Nucleus accumbens (tissue), 56 donors: ENCODE measurements around the gene MCM3AP.
"Not testable (repeated sequence)": the region's sequence is repeated elsewhere in the genome, so short reads cannot be mapped to it uniquely, and the experiment has no call there.

Experiments
- DNase-seq, 56 donors: peaks; one replicate each; lab custom pipeline; 2025; lab: John Stamatoyannopoulos, UW

The MCM3AP gene

DNA sequence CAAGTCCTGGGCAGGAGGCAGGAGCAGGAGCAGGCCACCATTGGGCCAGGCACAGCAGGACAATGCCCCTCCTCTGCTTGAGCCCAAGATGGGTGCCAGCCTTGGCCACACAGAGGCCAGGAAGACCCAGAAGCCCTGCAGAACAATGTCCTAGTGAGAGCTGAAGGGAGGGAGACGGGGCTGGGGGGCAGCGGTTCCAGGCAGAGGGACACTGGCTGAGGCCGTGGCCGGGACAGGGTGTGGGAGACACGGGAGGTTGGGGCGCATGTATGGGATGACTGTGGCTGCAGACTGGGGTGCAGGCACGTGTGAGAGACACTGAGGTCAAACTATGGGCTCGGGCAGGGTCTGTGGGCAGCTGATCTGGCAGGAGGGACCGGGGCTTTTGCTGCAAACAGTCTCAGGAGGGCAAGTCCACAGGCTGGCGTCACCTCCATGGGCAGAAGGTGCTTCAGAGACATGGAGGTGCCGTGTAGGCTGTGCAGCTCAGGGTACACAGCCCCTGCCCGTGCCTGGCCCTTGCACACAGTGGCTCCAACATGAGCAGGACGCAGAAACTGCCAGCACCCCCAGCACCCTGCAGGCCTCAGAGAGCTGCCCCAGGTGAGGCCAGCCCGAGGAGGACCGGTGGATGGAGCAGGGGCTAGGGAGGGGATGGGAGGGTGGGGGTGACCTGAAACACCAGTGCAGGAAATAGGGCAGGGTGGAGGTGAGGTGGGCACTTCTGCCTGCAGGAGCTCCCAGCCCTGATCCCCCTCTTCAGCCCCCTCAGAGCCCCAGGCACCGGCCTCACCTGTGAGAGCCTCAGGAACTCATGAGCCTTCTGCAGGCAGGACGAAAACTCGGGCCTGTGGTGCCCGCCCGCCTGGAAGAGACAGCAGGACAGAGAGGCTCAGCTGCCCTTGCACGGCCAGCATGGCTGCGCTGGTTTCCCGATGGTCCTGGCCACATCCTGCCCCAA is 76.4 kb downstream of the MCM3AP start:
- no peak for DNase-seq

GRCh38 chr21:46207920-46208591 is 77.4 kb downstream of the MCM3AP start:
- no peak for DNase-seq

DNA sequence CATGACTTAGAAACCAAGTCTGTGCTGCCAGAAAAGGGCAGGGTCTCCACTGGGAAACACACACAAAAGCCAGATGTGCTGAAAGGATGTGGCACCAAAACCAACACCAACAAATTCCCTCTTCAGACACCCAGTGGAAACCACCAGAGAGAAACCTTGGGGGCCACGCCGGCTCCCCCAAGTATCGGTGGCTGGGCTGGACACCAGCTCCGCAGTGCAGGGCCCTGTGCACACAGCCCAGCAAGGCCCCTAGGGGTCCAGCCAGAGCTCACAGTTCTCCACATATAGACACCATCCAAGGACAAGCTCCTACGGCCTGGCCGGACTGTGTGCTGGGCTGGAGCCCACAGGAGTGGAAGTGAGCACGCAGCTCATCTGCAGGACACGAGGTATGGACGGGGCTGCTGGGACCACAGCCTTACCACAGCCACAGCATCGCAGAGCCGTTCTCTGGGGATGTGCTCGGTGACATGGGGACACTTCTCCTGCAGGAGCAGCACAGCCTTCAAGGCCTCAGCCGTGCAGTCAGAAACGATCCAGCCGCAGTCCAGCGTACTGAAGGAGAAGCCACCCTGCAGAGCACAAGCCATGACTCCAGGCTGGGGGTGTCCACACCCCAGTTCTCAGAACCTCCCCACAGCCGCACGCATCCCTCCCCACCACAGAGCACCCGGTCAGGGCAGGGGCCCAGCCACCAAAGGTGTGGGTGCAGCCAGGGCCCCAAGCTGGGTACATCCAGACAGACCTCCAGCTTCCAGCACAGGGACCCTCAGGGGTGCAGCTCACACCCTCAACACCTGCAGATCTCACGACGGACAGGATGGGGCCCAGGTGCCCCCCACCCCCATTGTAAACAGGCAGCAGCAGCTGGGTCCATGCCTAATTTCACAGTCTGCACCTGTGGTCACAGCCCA is 78.1 kb downstream of the MCM3AP start:
- no peak for DNase-seq

GRCh38 chr21:46206163-46207005 is 79.0 kb downstream of the MCM3AP start:
- DNase-seq, result no peak

- DNase-seq, result no peak
Measured at GRCh38 chr21:46205766-46206162, 79.6 kb downstream of the MCM3AP start.

DNA sequence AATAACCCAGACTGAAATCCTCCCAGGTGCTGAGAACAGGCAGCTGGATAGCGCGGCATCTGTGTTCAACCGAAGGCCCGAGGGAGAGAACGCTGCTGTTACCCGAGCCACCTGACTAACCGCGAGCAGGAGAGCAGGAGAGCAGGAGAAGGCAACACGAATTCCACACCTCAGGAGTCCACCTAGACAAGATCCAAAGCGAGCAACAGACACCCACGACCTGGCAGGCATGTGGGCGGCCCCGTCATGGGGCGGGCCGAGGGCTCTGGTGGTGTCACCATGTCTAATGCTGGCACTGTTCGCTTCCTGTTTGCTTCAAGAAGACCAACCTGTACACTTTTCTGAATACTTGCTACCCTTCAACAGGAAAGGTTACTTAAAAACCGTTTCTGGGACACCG is 80.2 kb downstream of the MCM3AP start:
- no peak for DNase-seq

GRCh38 chr21:46203203-46203600 is 82.2 kb downstream of the MCM3AP start:
- DNase-seq, result no peak

- no peak for DNase-seq
Measured at GRCh38 chr21:46202592-46203202, 82.7 kb downstream of the MCM3AP start.

GRCh38 chr21:46200877-46201803 is 84.3 kb downstream of the MCM3AP start:
- DNase-seq, result not testable (repeated sequence)

GRCh38 chr21:46199436-46200373 is 85.7 kb downstream of the MCM3AP start:
- no peak for DNase-seq

DNA sequence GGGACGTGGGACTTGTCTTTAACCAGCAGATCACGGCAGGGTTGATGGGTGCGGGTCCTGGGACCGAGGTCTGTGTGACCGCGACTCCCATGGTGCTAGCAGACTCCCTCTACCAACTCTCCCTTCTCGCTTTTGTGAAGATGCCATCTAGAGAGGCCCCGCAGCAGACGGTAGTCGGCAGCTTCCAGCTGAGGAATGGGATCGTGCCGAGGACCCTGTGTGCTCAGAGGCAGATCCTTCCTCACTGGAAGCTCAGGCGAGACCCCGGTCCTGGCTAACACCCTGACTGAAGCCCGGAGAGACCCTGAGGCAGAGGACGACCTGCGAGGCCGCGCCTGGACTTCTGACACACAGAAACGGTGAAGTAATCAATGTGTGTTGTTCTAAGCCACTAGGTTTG is 88.7 kb downstream of the MCM3AP start:
- DNase-seq, result no peak

GRCh38 chr21:46195595-46196195 is 89.7 kb downstream of the MCM3AP start:
- DNase-seq, result no peak

DNA sequence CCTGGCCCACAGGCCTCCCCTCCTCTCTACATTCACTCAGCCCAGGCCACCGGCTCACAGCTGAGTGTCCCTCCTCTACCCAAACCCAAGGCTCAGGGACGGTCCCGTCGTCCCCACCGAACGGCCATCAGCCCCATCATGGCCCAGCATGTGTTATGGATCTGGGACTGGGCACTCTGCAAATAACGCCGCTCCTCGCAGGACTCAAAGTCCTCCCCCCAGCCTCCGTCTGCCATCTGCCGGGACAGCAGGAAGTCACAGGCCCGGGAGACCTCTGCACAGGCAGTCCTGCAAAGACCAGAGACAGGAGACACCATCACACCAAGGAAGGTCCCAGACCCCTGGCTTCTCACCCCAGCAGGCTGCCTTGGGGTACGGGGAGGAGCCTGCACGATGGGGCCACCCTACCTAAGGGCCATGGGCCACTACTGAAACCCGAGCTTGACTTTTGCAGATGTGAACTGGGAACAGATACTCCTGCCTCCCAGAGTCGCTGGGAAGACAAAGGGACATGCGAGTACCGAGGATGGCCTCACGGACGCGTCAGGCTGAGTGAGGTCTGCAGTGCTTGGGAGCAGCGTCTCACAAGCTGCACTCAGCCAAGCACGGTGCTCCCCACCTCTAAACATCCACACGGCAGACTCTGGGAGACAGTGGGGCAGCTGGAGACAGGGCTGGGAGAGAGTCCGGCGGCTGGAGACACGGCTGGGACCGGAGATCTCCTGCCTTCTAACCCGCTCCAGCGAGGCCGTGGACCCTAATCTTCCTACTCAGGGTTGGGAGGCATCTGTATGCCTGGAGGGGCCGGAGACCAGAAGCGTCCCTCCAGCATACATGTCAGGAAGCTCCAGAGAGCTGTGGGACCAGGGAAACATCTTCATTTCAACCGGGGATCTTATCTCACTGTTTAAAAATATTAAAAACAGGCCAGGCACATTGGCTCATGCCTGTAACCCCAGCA is 90.8 kb downstream of the MCM3AP start:
- no peak for DNase-seq

DNA sequence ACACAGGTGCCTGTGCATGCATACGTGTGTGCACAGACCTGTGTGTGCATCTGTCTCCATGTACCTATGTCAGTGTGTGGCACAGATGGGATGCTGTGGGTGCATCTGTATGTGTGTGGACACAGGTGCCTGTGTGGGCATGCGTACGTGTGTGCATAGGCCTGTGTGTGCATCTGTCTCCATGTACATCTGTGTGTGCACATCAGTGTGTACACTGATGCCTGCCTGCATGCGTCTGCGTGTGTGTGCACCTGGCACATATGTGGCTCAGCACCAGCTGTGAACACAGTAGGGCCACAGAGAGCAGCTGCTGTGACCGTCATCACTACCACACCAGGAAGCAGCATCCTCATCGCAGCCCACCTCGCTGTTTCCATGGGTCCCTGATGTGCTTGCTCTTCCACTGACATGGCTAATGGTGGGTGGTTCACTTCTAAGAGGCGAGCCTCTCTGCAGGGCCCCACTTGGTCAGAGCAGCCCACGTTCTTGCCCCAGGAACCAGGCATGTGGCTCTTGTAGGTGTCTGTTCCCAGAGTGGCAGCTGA is 91.5 kb downstream of the MCM3AP start:
- no peak for DNase-seq
